Fibroblast of lung (primary cell): ENCODE results near the gene LIMCH1. TPM values are rescaled to one million over a fixed set of nuclear protein-coding genes. Genes with fewer than 3 reads are reported as not detected.

Experiments used
- DNase-seq, 2 donors: peaks; one replicate each; pipeline versions ENCODE4 v3.0.0 to v3.0.0-alpha.2; 2010; ENCODE audit warnings: low read depth in 2 of 2
- H2AFZ ChIP-seq: 2 replicates; pipeline ENCODE4 v1.5.1; 2012; ENCODE audit warnings: low read length, control low read depth, inconsistent platforms
- H3K27ac ChIP-seq: 2 replicates; pipeline ENCODE4 v1.5.1; 2011; ENCODE audit warnings: low read length, control low read depth; ENCODE audit not compliant: insufficient read depth
- H3K27me3 ChIP-seq: 2 replicates; pipeline ENCODE4 v1.5.1; 2011; ENCODE audit warnings: mild to moderate bottlenecking, low read length; ENCODE audit not compliant: control insufficient read depth, insufficient read depth
- H3K36me3 ChIP-seq: 2 replicates; pipeline ENCODE4 v1.5.1; 2011; ENCODE audit warnings: low read length; ENCODE audit not compliant: control insufficient read depth, insufficient read depth
- H3K4me1 ChIP-seq: 2 replicates; pipeline ENCODE4 v1.5.1; 2011; ENCODE audit warnings: low read length; ENCODE audit not compliant: control insufficient read depth, insufficient read depth; ENCODE audit errors: extremely low read depth
- H3K4me2 ChIP-seq: 2 replicates; pipeline ENCODE4 v1.5.1; 2011; ENCODE audit warnings: low read length, control low read depth; ENCODE audit not compliant: insufficient read depth; ENCODE audit errors: extremely low read depth
- H3K4me3 ChIP-seq, 4 experiments: fragments of 200-600 bp in 1 of 4; sonication (generic) in 1 of 4; replicated peaks in 1 of 4; 2 replicates each; pipeline ENCODE4 v1.5.1; 2011 to 2016; ENCODE audit warnings: low read length in 4 of 4, low read depth in 3 of 4, mild to moderate bottlenecking in 3 of 4, control low read depth in 2 of 4, inconsistent platforms in 1 of 4, mixed read lengths in 1 of 4; ENCODE audit not compliant: insufficient read depth in 1 of 4; ENCODE audit errors: control extremely low read depth in 1 of 4
- H3K79me2 ChIP-seq: 2 replicates; pipeline ENCODE4 v1.5.1; 2012; ENCODE audit warnings: mild to moderate bottlenecking, low read length, inconsistent platforms; ENCODE audit not compliant: control insufficient read depth, insufficient read depth
- H3K9ac ChIP-seq: 2 replicates; pipeline ENCODE4 v1.5.1; 2011; ENCODE audit warnings: mild to moderate bottlenecking, low read length, control low read depth; ENCODE audit not compliant: insufficient read depth
- H3K9me3 ChIP-seq: 2 replicates; pipeline ENCODE4 v1.5.1; 2012; ENCODE audit warnings: low read depth, low read length; ENCODE audit not compliant: control insufficient read depth, insufficient read depth
- H4K20me1 ChIP-seq: 2 replicates; pipeline ENCODE4 v1.5.1; 2011; ENCODE audit warnings: low read length; ENCODE audit not compliant: control insufficient read depth, insufficient read depth; ENCODE audit errors: extremely low read depth
- EZH2 ChIP-seq: IDR thresholded peaks from 2 replicates; pipeline ENCODE4 v1.5.1; 2012; ENCODE audit warnings: low read length, control low read depth, mild to moderate bottlenecking; ENCODE audit errors: missing control alignments
- polyA plus RNA-seq, 2 donors: library from polyadenylated mRNA; depleted of rRNA in 1 of 2; stranded (reverse) in 1 of 2; unstranded in 1 of 2; fragments of >200 nt; gene quantifications; 2 replicates each; pipeline ENCODE4 v1.2.1, GENCODE V29; 2011 to 2012; ENCODE audit warnings: missing spikeins in 1 of 2
- total RNA-seq: library from RNA; depleted of rRNA; stranded (reverse); fragments of >200 nt; gene quantifications from 2 replicates; pipeline ENCODE4 v1.2.1, GENCODE V29; 2014
- TF ChIP-seq, protein P1 (sequence below), 2 donors: IDR thresholded peaks in 1 of 2; conservative IDR thresholded peaks in 1 of 2; 1 replicate in 1 of 2; 2 replicates in 1 of 2; pipeline ENCODE4 v1.5.1; 2011 to 2012; ENCODE audit warnings: low read length in 2 of 2, control low read depth in 1 of 2, inconsistent platforms in 1 of 2, low read depth in 1 of 2, mild to moderate bottlenecking in 1 of 2

Gene LIMCH1
- total and polyA plus RNA-seq, 2 donors (not counting 1 experiment from before 2014, with no cell fraction given): 2.8 to 4.6 TPM

DNA sequence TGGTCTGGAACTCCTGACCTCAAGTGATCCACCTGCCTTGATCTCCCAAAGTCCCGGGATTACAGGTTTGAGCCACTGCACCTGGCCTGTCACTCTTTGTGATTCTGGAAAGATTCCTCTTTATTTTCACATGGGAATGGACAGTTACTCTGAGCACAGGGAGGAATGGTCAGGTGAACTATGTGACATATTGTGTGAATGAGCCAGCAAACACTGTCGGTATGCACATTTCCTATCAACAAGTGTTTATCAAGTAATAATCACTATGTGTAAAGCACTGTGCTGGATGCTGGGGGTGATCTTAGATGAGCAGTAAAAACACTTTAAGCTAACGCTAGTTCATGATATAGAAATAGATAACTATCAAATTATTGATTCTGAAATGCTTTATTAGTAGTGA, 97.5 kb downstream of the LIMCH1 start:
- H3K4me3 ChIP-seq: no peak overlapping the region
- no peak overlapping the region for H2AFZ ChIP-seq
- TF ChIP-seq EZH2: no peak
- TF ChIP-seq, protein P1, sequence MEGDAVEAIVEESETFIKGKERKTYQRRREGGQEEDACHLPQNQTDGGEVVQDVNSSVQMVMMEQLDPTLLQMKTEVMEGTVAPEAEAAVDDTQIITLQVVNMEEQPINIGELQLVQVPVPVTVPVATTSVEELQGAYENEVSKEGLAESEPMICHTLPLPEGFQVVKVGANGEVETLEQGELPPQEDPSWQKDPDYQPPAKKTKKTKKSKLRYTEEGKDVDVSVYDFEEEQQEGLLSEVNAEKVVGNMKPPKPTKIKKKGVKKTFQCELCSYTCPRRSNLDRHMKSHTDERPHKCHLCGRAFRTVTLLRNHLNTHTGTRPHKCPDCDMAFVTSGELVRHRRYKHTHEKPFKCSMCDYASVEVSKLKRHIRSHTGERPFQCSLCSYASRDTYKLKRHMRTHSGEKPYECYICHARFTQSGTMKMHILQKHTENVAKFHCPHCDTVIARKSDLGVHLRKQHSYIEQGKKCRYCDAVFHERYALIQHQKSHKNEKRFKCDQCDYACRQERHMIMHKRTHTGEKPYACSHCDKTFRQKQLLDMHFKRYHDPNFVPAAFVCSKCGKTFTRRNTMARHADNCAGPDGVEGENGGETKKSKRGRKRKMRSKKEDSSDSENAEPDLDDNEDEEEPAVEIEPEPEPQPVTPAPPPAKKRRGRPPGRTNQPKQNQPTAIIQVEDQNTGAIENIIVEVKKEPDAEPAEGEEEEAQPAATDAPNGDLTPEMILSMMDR (conservative IDR thresholded peaks at IDR 0.05 in 1 of 2, IDR thresholded peaks at IDR 0.05 in 1 of 2; ENCODE audit: low read depth in 1 of 2, low read length in 2 of 2): no peak
- no peaks in the 10 kb centered on the region for H3K79me2 ChIP-seq
- no peaks in the 10 kb centered on the region for H4K20me1 ChIP-seq
- no peak overlapping the region for H3K4me2 ChIP-seq
- no peaks in the 10 kb centered on the region for H3K4me1 ChIP-seq
- no peak for DNase-seq
- no peaks in the 10 kb centered on the region for H3K9me3 ChIP-seq
- H3K36me3 ChIP-seq: no peaks in the 10 kb centered on the region
- H3K27me3 ChIP-seq: no peaks in the 10 kb centered on the region
- H3K27ac ChIP-seq: no peak overlapping the region
- H3K9ac ChIP-seq: no peak overlapping the region

- no peak for TF ChIP-seq EZH2
- TF ChIP-seq, protein P1 (conservative IDR thresholded peaks at IDR 0.05 in 1 of 2, IDR thresholded peaks at IDR 0.05 in 1 of 2; ENCODE audit: low read depth in 1 of 2, low read length in 2 of 2): no peak
- no peak overlapping the region for H3K27ac ChIP-seq
- no peak overlapping the region for H3K9ac ChIP-seq
- H3K4me2 ChIP-seq: no peak overlapping the region
- no peak for DNase-seq
- H2AFZ ChIP-seq: no peak overlapping the region
- H3K36me3 ChIP-seq: no peaks in the 10 kb centered on the region
- no peaks in the 10 kb centered on the region for H4K20me1 ChIP-seq
- H3K9me3 ChIP-seq: no peaks in the 10 kb centered on the region
- H3K79me2 ChIP-seq: no peaks in the 10 kb centered on the region
- no peaks in the 10 kb centered on the region for H3K4me1 ChIP-seq
- no peaks in the 10 kb centered on the region for H3K27me3 ChIP-seq
- H3K4me3 ChIP-seq: no peak overlapping the region
Observed at GRCh38 chr4:41638203-41638602, 100.2 kb downstream of the LIMCH1 start.

DNA sequence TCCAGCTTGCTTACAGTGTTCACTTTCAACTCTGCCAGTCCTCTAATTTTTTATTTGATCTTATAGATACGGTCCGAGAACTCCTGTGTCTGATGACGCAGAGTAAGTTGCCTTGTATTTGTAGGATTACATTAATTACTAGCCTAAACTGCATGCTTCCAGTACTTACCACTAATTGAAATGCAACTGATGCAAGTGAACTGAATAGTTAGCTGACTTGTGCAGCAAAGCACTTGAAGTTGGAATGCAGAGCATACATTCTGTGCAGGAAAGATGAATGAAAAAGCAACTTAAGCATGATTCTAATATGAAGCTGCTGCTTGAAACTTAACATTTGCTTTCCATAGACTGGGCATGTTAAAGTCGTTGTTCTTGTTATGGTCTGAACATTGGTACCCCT, 100.9 kb downstream of the LIMCH1 start:
- no peaks in the 10 kb centered on the region for H3K4me1 ChIP-seq
- no peak overlapping the region for H3K4me2 ChIP-seq
- no peak overlapping the region for H2AFZ ChIP-seq
- no peaks in the 10 kb centered on the region for H3K36me3 ChIP-seq
- H4K20me1 ChIP-seq: no peaks in the 10 kb centered on the region
- no peak for TF ChIP-seq EZH2
- TF ChIP-seq, protein P1 (conservative IDR thresholded peaks at IDR 0.05 in 1 of 2, IDR thresholded peaks at IDR 0.05 in 1 of 2; ENCODE audit: low read depth in 1 of 2, low read length in 2 of 2): no peak
- no peaks in the 10 kb centered on the region for H3K9me3 ChIP-seq
- no peak overlapping the region for H3K27ac ChIP-seq
- no peaks in the 10 kb centered on the region for H3K27me3 ChIP-seq
- H3K79me2 ChIP-seq: no peaks in the 10 kb centered on the region
- H3K4me3 ChIP-seq: no peak overlapping the region
- no peak for DNase-seq
- H3K9ac ChIP-seq: no peak overlapping the region
